Fibroblast of skin of scalp (primary cell): ENCODE results near the gene PTGES2.
"Not testable (repeated sequence)": the region's sequence is repeated elsewhere in the genome, so short reads cannot be mapped to it uniquely, and the experiment has no call there.

Experiments
- DNase-seq: peaks from one replicate; pipeline ENCODE4 v3.0.0-alpha.2; 2013

The PTGES2 gene

GRCh38 chr9:128087262-128087661 lies 40.3 kb downstream of the PTGES2 start:
- DNase-seq: no peak

GRCh38 chr9:128085943-128086342 lies 41.6 kb downstream of the PTGES2 start:
- no peak for DNase-seq

- DNase-seq: no peak
Measured at GRCh38 chr9:128084746-128085145, 42.8 kb downstream of the PTGES2 start.

GRCh38 chr9:128082151-128082550 lies 45.4 kb downstream of the PTGES2 start:
- DNase-seq: no peak

GRCh38 chr9:128081056-128081455 lies 46.5 kb downstream of the PTGES2 start:
- peak; percentile 88 for DNase-seq

GRCh38 chr9:128080206-128080605 lies 47.3 kb downstream of the PTGES2 start:
- no peak for DNase-seq

- DNase-seq: no peak
Measured at GRCh38 chr9:128078504-128079434, 48.8 kb downstream of the PTGES2 start.

GRCh38 chr9:128077847-128078503 lies 49.6 kb downstream of the PTGES2 start:
- no peak for DNase-seq

- DNase-seq: no peak
Measured at GRCh38 chr9:128073253-128073886, 54.2 kb downstream of the PTGES2 start.

- peak; percentile 87 for DNase-seq
Measured at GRCh38 chr9:128072144-128073021, 55.1 kb downstream of the PTGES2 start.

GRCh38 chr9:128071475-128071874 lies 56.1 kb downstream of the PTGES2 start:
- DNase-seq: not testable (repeated sequence)

- DNase-seq: no peak
Measured at GRCh38 chr9:128070874-128071273, 56.7 kb downstream of the PTGES2 start.
